NCI-H774 (cell line): ENCODE data around the gene LRRC41.
"Not testable (repeated sequence)": the region's sequence is repeated elsewhere in the genome, so short reads cannot be mapped to it uniquely, and the experiment has no call there.

Experiments used
- DNase-seq: peaks from one replicate; lab custom pipeline; 2025; lab: John Stamatoyannopoulos, UW

LRRC41 gene

GRCh38 chr1:46325285-46326076 lies 22.1 kb upstream of the LRRC41 start:
- DNase-seq, result not testable (repeated sequence)

- DNase-seq, result not testable (repeated sequence)
These were observed 18.8 kb upstream of the LRRC41 start for GRCh38 chr1:46322191-46322590.

- DNase-seq, result not testable (repeated sequence)
These were observed 16.8 kb upstream of the LRRC41 start for GRCh38 chr1:46319960-46320914.

GRCh38 chr1:46319301-46319700 lies 15.9 kb upstream of the LRRC41 start:
- DNase-seq, result not testable (repeated sequence)

GRCh38 chr1:46317323-46317722 lies 13.9 kb upstream of the LRRC41 start:
- no peak for DNase-seq

- no peak for DNase-seq
These were observed 12.4 kb upstream of the LRRC41 start for GRCh38 chr1:46315669-46316403.

- no peak for DNase-seq
These were observed 6.9 kb upstream of the LRRC41 start for GRCh38 chr1:46310321-46310720.

- no peak for DNase-seq
These were observed 6.2 kb upstream of the LRRC41 start for GRCh38 chr1:46309401-46310159.

- no peak for DNase-seq
These were observed 2.7 kb upstream of the LRRC41 start for GRCh38 chr1:46306159-46306530.

- DNase-seq, result no peak
These were observed 483 bp upstream of the LRRC41 start for GRCh38 chr1:46303872-46304326.

GRCh38 chr1:46302641-46303037 lies 777 bp downstream of the LRRC41 start:
- peak; percentile 45 for DNase-seq

- peak; percentile 31 for DNase-seq
These were observed 1.4 kb downstream of the LRRC41 start for GRCh38 chr1:46301808-46302640.

GRCh38 chr1:46301406-46301807 lies 2.0 kb downstream of the LRRC41 start:
- DNase-seq, result no peak

- no peak for DNase-seq
These were observed 2.6 kb downstream of the LRRC41 start for GRCh38 chr1:46300673-46301405.

- DNase-seq, result no peak
These were observed 5.0 kb downstream of the LRRC41 start for GRCh38 chr1:46298387-46298786.

GRCh38 chr1:46295306-46295705 lies 8.1 kb downstream of the LRRC41 start:
- no peak for DNase-seq

- no peak for DNase-seq
These were observed 13.4 kb downstream of the LRRC41 start for GRCh38 chr1:46289976-46290375.

GRCh38 chr1:46289134-46289494 lies 14.3 kb downstream of the LRRC41 start:
- DNase-seq, result no peak

- no peak for DNase-seq
These were observed 14.8 kb downstream of the LRRC41 start for GRCh38 chr1:46288485-46289133.
